GM21515 (cell line): Measurements from ENCODE around the gene TEX13C.
A peak's percentile ranks its signal among the peaks of the same experiment; 100 is the strongest.
"Not testable (repeated sequence)": the region's sequence is repeated elsewhere in the genome, so short reads cannot be mapped to it uniquely, and the experiment has no call there.

Experiments used
- ATAC-seq: cut with Tn5 transposase; IDR thresholded peaks from one replicate; pipeline ENCODE4 v1.9.1; 2021; ENCODE audit not compliant: unreplicated experiment

The TEX13C gene

DNA sequence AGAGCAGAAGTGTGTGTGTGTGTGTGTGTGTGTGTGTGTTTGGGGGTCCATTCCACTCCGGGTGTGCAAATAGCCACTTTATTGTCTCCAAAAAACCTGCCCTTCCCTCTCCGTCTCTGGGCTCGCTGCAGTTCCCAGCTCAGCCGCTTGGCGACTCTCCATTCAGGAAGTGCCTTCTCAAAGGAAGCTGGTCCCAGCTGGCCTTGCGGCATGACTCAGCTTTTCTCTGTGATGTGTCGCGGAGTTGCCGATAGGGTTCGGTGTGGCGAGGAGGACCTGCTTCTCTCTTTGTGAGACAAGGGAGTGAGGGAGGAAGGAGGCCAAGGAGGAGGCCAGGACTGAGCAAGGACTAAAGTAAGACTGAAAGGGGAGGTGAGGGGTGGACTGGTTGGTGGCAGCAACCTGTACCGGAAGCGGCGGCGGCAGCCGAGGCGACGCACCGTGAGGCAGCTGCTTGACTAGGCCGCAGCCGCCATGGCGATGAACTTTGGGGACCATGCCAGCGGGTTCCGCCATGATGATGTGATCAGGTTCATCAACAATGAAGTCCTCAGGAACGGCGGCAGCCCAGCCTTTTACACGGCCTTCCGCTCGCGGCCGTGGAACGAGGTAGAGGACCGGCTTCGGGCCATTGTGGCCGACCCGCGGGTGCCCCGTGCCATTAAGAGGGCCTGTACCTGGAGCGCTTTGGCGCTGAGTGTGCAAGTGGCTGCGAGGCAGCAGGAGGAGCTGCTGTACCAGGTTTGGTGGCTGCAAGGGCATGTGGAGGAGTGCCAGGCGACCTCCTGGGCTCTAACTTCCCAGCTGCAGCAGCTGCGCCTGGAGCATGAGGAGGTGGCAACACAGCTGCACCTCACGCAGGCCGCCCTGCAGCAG, at the start of gene TEX13C:
TSS of gene TEX13C (plus strand) at position 226 of the 876 bp plus-strand sequence. CDS start at position 475, 249 bp downstream.
- no peak for ATAC-seq

DNA sequence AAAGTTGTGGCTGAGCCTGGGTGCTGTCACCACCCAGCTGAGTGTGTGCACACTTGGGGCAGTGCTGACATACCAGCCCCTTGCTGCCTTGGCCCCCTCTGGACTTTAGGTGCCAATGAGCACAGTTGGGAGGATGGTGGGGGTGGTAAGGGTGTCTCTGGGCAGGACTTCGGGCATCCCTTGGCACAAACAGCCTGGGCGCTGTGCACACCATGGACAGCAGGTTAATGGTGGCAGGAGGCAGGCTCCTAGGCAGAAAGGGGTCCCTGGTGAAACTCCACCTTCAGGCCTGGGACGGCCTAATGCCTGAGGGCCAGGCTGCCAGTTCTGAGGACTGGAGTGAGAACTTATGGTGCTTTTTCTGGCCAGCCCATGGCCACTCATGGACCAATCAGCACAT, 32.4 kb upstream of the TEX13C start:
- ATAC-seq: no peak

DNA sequence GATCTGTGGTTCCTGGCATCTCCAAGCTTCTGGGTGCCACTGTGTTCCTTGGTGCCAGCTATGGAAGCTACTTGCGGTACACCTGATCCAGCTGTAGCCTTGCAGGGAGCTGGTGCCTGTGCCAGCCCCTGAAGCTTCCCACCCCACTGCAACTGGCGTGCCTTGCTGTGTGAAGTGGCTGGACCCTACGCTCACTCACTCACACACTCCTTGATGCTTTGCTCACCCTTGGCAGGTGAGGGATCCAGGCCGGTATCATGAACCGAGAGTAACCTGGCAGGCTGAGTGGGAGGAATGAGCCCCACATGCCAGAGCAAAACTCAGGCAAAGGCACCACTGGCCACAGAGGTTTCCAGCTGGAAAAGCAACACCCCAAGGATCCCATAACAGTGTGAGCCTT, 31.3 kb upstream of the TEX13C start:
- ATAC-seq: no peak

DNA sequence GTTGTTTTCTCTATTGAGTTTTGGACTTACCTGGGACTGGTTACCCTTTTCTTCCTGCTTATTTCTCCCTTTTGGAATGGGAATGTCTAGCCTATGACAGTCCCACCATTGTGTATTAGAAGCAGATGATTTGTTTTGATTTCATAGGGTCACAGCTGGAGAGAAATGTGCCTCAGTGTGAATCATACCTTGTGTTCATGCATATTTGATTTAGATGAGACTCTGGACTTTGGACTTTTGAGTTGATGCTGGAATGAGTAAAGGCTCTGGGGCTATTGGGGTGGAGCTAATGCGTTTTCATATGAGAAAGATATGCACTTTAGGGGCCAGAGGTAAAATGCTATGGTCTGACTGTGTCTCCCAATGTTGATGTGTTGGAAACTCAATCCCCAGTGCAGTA, 30.5 kb upstream of the TEX13C start:
- no peak for ATAC-seq

DNA sequence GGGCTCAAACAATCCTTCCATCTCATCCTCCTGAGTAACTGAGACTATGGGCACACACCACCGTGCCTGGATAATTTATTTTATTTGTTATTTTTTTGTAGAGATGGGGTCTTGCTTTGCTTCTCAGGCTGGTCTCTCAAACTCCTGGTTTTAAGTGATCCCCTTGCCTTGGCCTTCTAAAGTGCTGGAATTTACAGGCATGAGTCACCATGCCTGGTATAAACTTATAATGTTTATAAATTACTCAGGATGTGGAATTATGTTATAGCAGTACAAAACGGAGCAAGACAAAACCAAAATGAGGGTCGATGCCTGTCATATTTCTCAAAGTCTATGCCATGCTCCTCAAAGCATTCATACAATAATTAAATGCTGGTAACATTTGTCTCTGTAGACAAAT, 29.8 kb upstream of the TEX13C start:
- no peak for ATAC-seq

DNA sequence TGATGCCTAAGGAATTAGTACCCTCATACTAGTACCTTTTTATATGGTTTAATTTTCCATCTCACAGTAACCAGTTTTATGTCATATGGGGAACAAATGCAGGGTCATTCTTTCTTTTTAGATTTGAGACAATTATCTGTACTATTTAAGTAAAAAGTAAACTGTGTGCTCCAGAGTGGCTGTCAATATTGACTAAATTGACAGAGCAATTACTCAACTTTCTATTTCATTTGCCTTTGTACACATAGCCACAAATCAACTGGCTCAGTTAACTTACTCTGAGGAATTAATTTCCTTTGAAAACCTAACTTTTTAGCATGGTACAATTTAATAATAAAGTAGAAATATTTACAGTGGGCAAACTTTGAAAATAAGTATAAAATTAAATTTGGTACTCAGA, 28.5 kb upstream of the TEX13C start:
- no peak for ATAC-seq

DNA sequence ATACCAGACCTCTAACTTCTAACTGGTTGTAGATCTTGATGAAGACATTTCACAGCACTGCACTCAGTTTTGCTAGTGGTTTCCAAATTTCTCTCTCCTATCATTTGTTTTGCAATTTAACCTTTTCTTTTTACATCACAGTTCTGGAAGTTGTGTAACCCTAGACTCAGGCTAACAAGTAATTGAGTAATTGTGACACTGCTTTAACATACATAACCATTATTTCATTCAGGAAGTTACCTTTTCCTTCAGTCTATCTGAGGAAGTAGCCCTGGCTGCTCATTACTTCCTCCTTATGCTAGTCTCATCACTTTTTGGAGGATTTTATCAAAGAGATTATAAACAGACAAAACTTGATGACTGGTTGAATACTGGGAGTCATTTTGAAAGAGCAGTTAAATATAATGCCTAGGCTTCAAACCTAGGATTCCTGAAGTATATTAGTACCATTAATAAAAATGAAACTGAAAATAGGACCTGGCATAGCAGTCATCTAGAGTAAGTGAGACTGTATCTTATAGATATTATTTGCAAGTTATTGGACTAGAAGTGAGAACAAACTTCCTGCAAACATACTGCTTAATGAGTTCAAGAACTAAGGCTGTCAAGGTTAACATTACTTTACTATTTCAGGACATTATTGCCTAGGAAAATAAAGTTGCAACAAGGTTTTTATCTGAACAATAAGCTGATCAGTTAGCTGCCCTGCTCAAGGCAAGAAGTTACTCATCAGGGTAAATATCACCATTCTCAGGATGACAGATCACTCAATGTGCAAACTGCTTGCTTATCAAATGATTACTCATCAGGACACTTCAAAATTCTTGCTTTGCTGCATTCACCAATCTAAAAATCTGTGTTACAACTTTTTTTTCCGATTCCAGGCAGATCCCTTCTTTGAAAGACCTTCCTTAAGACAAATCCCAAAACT, 25.6 kb upstream of the TEX13C start:
- ATAC-seq: no peak

DNA sequence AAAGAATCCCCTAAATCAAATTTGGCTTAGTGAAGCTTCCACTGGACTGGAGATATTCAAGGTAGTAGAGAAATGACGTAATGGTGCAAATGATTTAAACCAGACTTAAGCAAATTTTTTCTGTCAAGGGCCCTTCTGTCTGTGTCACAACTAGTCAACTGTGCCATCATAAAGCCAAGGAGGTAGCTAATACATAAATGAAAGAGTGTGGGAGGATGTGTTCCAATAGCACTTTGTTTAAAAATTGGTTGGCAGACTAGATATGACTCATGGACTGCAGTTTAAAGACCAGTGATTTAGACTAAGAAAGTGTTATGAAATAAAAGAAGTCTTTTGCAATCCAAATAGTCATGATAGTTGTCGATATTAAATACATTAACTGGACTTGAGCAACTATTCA, 24.3 kb upstream of the TEX13C start:
- peak; percentile 75 for ATAC-seq

DNA sequence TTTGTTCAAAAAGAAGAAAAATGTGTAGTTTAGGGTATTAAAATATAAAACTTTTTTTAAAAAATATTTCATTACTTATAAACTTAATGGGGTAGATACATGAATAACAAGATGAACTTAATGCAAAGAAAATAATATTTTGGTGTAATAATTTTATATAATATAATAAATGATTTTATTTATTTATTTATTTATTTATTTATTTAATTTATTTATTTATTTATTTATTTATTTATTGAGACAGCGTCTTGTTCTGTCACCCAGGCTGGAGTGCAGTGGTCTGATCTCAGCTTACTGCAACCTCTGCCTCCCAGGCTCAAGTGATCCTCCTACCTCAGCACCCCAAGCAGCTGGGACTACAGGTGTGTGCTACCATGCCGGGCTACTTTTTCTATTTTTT, 20.8 kb upstream of the TEX13C start:
- no peak for ATAC-seq

DNA sequence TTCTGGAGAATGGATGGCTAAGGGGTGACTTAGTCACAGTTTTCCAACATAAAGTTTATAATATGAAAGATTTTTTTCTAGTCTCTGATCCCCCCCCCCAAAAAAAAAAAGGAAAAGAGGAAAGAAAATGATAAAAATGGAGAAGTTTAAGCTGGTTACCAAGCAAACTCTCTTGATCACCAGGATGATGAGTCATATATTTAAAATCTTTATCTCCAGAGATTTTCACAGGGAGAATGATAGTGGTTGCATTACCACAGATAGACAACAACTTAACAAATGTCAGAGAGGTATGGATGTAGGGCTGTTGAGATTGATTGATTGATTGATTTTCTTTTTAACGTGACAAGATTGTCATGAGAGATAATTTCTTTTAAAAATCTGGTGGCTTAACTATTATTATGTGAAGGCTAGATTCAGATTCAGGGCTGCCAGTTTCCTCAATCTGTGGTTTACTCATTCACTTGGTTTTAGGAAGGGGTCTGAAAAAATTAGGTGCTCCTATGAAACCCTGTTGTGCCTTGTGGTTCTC, 13.3 kb upstream of the TEX13C start:
- no peak for ATAC-seq

DNA sequence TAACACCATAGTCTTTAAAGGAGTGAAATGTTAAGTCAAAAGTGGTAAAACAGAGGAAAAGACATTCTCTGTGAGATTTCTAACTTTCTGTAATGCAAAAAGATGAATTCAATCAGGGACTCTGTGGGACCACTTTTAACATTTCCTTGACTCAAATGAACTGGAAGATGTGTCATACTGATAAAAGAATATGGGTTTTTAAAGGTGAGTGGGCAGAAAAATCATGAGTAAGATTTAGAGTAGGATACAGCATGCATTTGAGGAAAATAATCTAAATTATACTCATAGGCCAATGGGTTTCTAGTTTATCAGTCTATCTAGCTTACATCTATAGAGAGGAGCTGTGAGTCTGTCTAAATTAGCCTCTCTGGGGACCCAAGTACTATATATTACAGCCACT, 11.0 kb upstream of the TEX13C start:
- no peak for ATAC-seq

DNA sequence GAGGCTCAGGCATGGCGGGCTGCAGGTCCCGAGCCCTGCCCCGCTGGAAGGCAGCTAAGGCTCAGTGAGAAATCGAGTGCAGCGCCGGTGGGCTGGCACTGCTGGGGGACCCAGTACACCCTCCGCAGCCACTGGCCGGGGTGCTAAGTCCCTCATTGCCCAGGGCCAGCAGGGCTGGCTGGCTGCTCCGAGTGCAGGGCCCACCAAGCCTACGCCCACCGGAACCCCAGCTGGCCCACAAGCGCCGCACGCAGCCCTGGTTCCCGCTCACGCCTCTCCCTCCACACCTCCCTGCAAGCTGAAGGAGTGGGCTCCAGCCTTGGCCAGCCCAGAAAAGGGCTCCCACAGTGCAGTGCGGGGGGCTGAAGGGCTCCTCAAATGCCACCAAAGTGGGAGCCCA, 505 bp upstream of the TEX13C start:
- not testable (repeated sequence) for ATAC-seq

DNA sequence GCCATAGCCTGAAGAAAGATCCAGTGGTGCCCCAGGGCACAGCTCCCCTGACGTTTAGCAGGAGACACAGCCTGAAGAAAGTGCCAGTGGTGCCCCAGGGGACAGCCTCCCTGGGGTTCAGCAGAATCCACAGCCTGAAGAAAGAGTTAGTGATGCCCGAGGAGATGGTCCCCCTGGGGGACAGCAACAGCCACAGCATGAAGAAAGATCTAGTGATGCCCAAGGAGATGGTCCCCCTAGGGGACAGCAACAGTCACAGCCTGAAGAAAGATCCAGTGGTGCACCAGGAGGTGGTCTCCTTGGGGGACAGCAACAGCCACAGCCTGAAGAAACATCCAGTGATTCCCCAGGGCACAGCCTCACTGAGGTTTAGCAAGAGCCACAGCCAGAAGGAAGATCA, 2.8 kb downstream of the TEX13C start:
- no peak for ATAC-seq

DNA sequence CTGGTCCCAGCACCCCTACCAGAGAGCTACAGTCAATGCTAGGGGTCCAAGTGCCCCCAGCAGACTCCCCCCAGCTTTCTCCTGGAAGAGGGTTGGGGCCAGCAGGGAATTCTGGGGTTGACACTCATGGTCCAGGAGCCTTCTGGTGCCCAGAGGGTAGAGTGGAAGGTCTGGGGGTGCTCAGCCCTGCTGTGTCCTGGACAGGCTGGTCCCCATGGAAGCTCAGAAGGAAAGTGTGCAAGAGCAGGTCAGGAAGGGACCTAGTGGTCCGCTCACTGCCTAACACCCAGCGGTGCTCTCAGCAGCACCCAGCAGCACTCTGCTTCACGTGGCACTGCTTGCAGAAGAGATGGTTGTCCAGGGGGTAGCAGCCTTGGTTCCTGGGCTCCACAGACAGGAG, 6.9 kb downstream of the TEX13C start:
- no peak for ATAC-seq

DNA sequence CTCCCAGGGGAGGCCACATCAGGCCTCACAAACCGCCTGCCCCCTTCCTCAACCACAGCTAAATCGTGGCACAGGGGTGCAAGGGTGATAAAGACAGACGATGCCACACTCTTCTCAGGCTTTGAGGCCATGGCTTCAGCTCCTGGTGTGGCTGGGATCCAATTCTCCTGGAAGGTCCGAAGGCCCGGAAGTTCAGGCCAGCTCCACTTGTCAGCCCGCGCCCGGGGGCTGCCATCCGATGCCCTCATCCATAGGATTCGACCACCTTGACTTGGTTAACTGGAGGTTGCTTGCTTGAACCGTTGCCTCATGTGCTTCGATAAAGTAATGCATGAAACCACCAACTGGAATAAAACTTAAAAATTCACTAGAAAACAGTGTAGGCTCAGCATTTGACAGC, 8.2 kb downstream of the TEX13C start:
- no peak for ATAC-seq

DNA sequence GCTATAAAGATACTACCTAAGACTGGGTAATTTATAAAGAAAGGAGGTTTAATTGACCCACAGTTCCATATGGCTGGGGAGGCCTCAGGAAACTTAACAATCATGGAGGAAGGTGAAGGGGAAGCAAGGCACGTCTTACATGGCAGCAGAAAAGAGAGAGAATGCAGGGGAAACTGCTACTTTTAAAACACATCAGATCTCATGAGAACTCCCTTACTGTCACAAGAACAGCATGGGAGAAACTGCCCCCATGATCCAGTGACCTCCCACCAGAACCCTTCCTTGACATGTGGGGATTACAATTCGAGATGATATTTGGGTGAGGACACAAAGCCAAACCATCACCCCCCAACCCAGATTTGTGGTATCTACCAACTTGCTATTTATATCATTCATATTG, 13.9 kb downstream of the TEX13C start:
- ATAC-seq: no peak

DNA sequence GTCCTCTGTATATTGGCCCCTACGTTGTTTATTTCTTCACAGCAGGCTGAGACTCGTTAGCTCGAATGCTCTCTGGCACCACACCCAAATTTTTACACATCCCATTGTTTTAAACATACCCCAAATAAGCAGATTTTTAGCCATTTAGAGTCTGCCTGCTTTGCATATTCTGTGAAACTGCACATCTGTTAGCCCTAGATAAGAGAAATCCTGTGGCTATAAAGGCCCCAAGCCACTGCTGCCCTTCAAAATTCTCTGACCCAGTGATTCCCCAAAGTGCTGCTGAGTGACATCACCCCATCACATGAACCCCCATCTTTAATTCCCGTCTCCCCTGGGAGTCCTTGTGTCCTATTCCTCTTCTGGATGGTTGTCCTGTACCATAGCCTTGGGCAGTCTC, 20.8 kb downstream of the TEX13C start:
- ATAC-seq: no peak

DNA sequence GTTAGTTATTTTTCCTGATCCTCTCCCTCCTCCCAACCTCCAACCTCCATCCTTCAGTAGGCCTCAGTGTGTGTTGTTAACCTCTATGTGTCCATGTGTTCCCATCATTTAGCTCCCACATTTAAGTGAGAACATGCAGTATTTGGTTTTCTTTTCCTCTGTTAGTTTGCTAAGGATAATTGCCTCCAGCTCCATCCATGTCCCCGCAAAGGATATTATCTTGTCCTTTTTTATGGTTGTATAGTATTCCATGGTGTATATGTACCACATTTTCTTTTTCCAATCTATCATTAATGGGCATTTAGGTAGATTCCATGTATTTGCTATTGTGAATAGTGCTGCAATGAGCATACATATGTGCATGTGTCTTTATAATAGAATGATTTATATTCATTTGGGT, 54.5 kb downstream of the TEX13C start:
- no peak for ATAC-seq
